Fibroblast of the aortic adventitia (primary cell): ENCODE results near the gene SLC44A5. TPM values are rescaled to one million over a fixed set of nuclear protein-coding genes. Genes with fewer than 3 reads are reported as not detected.

Source experiments
- DNase-seq: peaks from one replicate; pipeline ENCODE4 v3.0.0-alpha.2; 2010; ENCODE audit warnings: low read depth
- H3K4me3 ChIP-seq: 2 replicates; pipeline ENCODE4 v1.5.1; 2011; ENCODE audit warnings: low read depth, mild to moderate bottlenecking, control low read depth, low read length, moderate library complexity
- total RNA-seq: library from RNA; depleted of rRNA; stranded (reverse); fragments of >200 nt; gene quantifications from 2 replicates; pipeline ENCODE4 v1.2.3, GENCODE V29; 2012; ENCODE audit warnings: low replicate concordance
- TF ChIP-seq, protein P1 (sequence below): IDR thresholded peaks from 2 replicates; pipeline ENCODE4 v1.5.1; 2011; ENCODE audit warnings: mild to moderate bottlenecking, low read length, control low read depth, inconsistent platforms; ENCODE audit not compliant: insufficient read depth

SLC44A5 gene
- total RNA-seq, 1 donor = 0.45 TPM

DNA sequence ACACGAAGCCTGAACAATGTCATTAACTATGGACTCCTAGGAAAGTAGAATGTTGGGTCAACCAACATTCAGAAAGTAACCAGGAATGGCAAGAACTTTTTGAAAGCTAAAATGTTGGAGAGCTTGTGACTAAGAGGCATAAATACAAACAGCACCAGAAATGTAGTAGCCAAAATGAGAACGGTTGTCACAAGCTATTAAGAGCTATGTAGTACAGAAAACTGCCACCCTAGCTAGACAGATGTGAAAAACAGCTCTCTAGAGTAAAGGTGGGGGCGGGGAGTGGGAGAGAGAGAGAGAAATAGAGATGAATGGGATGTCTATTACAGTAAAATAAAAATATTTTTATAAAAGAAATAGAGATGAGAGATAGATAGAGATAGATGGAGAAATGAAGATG lies 35.1 kb downstream of the SLC44A5 start:
- no peak for DNase-seq
- H3K4me3 ChIP-seq = no peak overlapping the region
- TF ChIP-seq, protein P1, sequence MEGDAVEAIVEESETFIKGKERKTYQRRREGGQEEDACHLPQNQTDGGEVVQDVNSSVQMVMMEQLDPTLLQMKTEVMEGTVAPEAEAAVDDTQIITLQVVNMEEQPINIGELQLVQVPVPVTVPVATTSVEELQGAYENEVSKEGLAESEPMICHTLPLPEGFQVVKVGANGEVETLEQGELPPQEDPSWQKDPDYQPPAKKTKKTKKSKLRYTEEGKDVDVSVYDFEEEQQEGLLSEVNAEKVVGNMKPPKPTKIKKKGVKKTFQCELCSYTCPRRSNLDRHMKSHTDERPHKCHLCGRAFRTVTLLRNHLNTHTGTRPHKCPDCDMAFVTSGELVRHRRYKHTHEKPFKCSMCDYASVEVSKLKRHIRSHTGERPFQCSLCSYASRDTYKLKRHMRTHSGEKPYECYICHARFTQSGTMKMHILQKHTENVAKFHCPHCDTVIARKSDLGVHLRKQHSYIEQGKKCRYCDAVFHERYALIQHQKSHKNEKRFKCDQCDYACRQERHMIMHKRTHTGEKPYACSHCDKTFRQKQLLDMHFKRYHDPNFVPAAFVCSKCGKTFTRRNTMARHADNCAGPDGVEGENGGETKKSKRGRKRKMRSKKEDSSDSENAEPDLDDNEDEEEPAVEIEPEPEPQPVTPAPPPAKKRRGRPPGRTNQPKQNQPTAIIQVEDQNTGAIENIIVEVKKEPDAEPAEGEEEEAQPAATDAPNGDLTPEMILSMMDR = no peak

DNA sequence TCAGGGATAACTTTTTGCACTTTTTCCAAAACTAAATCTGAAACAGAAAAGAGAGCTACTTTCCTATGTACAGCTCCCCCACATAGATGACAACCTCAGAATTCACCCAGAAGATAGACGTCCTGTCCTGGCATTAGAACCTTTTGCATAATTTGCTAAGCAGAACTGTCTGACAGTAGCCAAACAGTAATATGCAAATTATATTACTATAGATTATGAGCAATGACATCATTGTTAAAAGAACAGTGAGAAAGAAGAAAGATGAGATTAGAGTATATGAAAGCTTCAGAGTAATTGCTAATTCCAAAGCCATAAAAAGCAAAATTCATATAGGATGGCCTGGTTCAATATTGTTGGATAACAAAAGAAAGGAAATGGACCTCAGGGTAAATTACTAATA lies 43.7 kb downstream of the SLC44A5 start:
- TF ChIP-seq, protein P1 = no peak
- no peak for DNase-seq
- no peak overlapping the region for H3K4me3 ChIP-seq

DNA sequence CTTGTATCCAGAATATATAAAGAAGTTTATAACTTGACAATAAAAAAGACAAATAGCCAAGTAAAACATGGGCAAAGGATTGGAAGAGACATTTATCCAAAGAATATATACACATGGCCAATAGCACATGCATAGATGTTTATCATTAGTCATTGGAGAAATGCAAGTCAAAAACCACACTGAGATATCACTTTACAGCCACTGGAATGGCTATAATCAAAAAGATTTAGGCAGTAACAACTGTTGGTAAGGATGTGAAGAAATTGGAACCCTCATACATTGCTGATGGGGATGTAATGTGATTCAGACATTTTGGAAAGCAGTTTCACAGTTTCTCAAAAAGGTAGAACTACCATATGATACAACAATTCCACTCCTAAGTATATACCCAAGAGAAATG lies 51.1 kb downstream of the SLC44A5 start:
- no peak for DNase-seq
- no peak overlapping the region for H3K4me3 ChIP-seq
- TF ChIP-seq, protein P1 = no peak

DNA sequence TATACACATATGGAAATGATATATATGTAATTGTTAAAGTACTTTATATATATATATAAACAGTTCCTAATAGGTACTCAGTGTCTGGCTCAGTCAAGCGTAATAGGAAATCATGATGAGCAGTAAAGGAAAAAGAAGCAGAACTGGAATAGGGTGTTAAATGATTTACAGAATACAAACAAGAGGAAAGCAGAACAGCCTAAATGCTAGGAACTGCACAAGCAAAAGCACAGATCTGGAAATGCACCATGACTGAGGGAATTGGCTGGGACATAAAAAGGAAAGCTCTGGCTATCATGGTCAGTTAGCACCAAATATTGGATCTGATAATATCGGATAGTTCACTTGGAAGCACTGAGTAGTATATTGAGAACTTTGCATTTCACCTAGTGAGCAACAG lies 51.8 kb downstream of the SLC44A5 start:
- no peak for DNase-seq
- TF ChIP-seq, protein P1 = no peak
- H3K4me3 ChIP-seq = no peak overlapping the region

DNA sequence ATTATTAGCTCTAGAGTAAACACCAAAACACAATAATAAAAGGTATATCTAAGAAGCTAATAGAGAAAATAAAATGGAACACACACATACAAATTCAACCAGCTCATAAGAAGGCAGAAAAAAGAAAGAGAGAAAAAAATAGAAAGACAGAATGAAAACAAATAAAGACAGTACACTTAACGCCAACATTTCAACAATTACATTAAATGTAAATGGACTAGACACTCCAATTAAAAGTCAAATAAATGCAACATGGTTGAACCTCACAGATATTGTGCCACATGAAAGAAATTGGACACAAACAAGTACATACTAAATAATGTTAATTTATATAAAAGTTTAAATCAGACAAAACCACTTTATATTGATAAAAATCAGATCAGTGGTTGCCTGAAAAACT lies 56.0 kb downstream of the SLC44A5 start:
- no peak for DNase-seq
- TF ChIP-seq, protein P1 = no peak
- H3K4me3 ChIP-seq = no peak overlapping the region

DNA sequence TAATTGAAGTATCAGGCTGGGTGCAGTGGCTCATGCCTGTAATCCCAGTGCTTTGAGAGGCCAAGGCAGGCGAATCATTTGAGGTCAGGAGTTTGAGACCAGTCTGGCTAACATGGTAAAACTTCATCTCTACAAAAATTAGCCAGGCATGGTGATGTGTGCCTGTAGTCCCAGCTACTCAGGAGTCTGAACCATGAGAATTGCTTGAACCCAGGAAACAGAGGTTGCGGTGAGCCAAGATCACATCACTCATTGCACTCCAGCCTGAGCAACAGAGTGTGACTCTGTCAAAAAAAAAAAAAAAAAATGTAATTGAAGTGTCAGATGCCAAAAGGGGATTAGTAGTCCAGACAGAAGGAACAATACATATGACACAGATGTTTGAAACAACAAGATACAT lies 56.7 kb downstream of the SLC44A5 start:
- TF ChIP-seq, protein P1 = no peak
- no peak for DNase-seq
- no peak overlapping the region for H3K4me3 ChIP-seq

DNA sequence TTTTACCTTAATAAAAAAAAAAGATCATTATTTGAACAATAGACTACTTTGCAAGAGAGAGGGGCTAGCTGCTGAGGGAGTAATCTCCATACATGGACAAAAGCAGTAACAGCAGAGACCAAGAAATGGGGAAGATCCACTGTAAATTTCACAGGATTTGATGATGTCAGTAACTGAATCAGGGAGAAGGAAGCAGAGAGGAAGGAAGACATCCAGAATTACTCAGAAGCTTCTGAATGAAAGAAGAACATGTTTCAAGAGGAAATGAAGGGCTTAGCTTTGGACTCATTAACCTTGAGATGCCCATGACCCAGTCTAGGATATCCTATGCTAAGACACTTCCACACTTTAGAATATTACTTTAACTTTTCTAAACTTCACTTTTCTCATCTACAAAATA lies 60.4 kb downstream of the SLC44A5 start:
- DNase-seq = no peak
- TF ChIP-seq, protein P1 = no peak
- no peak overlapping the region for H3K4me3 ChIP-seq
